Immature natural killer cell (primary cell): ENCODE data around the gene NXN. TPM values are rescaled to one million over a fixed set of nuclear protein-coding genes. Genes with fewer than 3 reads are reported as not detected.

Experiments
- DNase-seq, 3 donors: peaks; one replicate each; pipeline ENCODE4 v3.0.0; 2022; ENCODE audit warnings: mixed read lengths in 1 of 3
- H3K27ac Mint-ChIP-seq, 6 donors: one replicate each; pipeline ENCODE4 v1.8.0; 2020; ENCODE audit warnings: mixed read lengths in 6 of 6, mild to moderate bottlenecking in 5 of 6, inconsistent platforms in 4 of 6, moderate library complexity in 3 of 6
- H3K27me3 Mint-ChIP-seq, 3 donors: one replicate each; pipeline ENCODE4 v1.8.0; 2020 to 2021; ENCODE audit warnings: low read depth in 3 of 3, mild to moderate bottlenecking in 3 of 3, mixed read lengths in 3 of 3, moderate library complexity in 3 of 3, inconsistent platforms in 1 of 3
- H3K36me3 Mint-ChIP-seq, 3 donors: one replicate each; pipeline ENCODE4 v1.8.0; 2020; ENCODE audit warnings: mixed read lengths in 3 of 3, inconsistent platforms in 2 of 3, mild to moderate bottlenecking in 2 of 3
- H3K4me1 Mint-ChIP-seq, 2 donors: one replicate each; pipeline ENCODE4 v1.8.0; 2020; ENCODE audit warnings: inconsistent platforms in 2 of 2, mild to moderate bottlenecking in 2 of 2, mixed read lengths in 2 of 2, moderate library complexity in 1 of 2
- H3K4me3 Mint-ChIP-seq, 5 donors: one replicate each; pipeline ENCODE4 v1.8.0; 2020; ENCODE audit warnings: mild to moderate bottlenecking in 5 of 5, mixed read lengths in 5 of 5, inconsistent platforms in 3 of 5, moderate library complexity in 3 of 5
- H3K9me3 Mint-ChIP-seq, 6 donors: one replicate each; pipeline ENCODE4 v1.8.0; 2020; ENCODE audit warnings: mild to moderate bottlenecking in 6 of 6, mixed read lengths in 6 of 6, inconsistent platforms in 4 of 6, moderate library complexity in 3 of 6
- polyA plus RNA-seq, 3 donors: library from polyadenylated mRNA; unstranded; fragments of 300-500 nt; fragmentation: Illumina TruSeq; gene quantifications; one replicate each; pipeline ENCODE4 v1.2.3, GENCODE V29; 2021

NXN gene
- under 1 TPM in 1 of 3 donors, not detected in 2; 0.19 TPM for polyA plus RNA-seq

- peaks cover 0 to 2% (median 0%) of the 10 kb centered on the region in 6 donors for H3K9me3 Mint-ChIP-seq
- peaks cover 19 to 25% (median 19%) of the 10 kb centered on the region in 3 donors for H3K27me3 Mint-ChIP-seq
- no peaks in the 10 kb centered on the region for H3K36me3 Mint-ChIP-seq
- H3K4me1 Mint-ChIP-seq: peaks cover 18 to 22% of the 10 kb centered on the region in 2 donors
- H3K4me3 Mint-ChIP-seq: peak within 1 kb of the TSS; percentile 73 to 83 (median 79)
- peak; percentile 83 to 87 (median 86) for DNase-seq
- H3K27ac Mint-ChIP-seq: no peak within 1 kb of the TSS
Measured at GRCh38 chr17:979539-980405, at the start of gene NXN. TSS of gene NXN (minus strand) at chr17:979776.

- no peak overlapping the region for H3K4me3 Mint-ChIP-seq
- H3K27me3 Mint-ChIP-seq: peaks cover 0 to 2% (median 1%) of the 10 kb centered on the region in 3 donors
- no peak overlapping the region for H3K27ac Mint-ChIP-seq
- H3K36me3 Mint-ChIP-seq: peaks cover 0 to 3% (median 0%) of the 10 kb centered on the region in 3 donors
- no peaks in the 10 kb centered on the region for H3K9me3 Mint-ChIP-seq
- DNase-seq: no peak
- H3K4me1 Mint-ChIP-seq: peaks cover 8% of the 10 kb centered on the region in 2 donors
Measured at GRCh38 chr17:1027044-1027443, 47.5 kb upstream of the NXN start.

- no peak for DNase-seq
- Mint-ChIP-seq H3K36me3 (peaks cover 0 to 3% (median 0%) of the 10 kb centered on the region in 3 donors), H3K27me3 (peaks cover 0 to 2% (median 1%) of the 10 kb centered on the region in 3 donors), H3K9me3 (no peaks in the 10 kb centered on the region), H3K27ac (no peak overlapping the region), H3K4me1 (peaks cover 8% of the 10 kb centered on the region in 2 donors), H3K4me3 (no peak overlapping the region)
Measured at GRCh38 chr17:1026599-1026975, 47.0 kb upstream of the NXN start.

GRCh38 chr17:1025733-1026598 is 46.4 kb upstream of the NXN start:
- H3K4me1 Mint-ChIP-seq: peaks cover 8% of the 10 kb centered on the region in 2 donors
- H3K36me3 Mint-ChIP-seq: peaks cover 0 to 3% (median 0%) of the 10 kb centered on the region in 3 donors
- H3K27me3 Mint-ChIP-seq: peaks cover 0 to 2% (median 1%) of the 10 kb centered on the region in 3 donors
- no peak overlapping the region for H3K4me3 Mint-ChIP-seq
- DNase-seq: no peak
- peak overlapping the region in 1 of 6 donors; percentile 22 for H3K27ac Mint-ChIP-seq
- H3K9me3 Mint-ChIP-seq: no peaks in the 10 kb centered on the region

GRCh38 chr17:1024076-1024475 is 44.5 kb upstream of the NXN start:
- no peak overlapping the region for H3K27ac Mint-ChIP-seq

GRCh38 chr17:1022278-1023024 is 42.9 kb upstream of the NXN start:
- H3K9me3 Mint-ChIP-seq: no peaks in the 10 kb centered on the region
- no peak for DNase-seq
- peaks cover 0 to 3% (median 0%) of the 10 kb centered on the region in 3 donors for H3K36me3 Mint-ChIP-seq
- H3K4me1 Mint-ChIP-seq: peaks cover 5 to 15% of the 10 kb centered on the region in 2 donors
- no peak overlapping the region for H3K27ac Mint-ChIP-seq
- H3K27me3 Mint-ChIP-seq: peaks cover 0 to 1% (median 0%) of the 10 kb centered on the region in 3 donors
- no peak overlapping the region for H3K4me3 Mint-ChIP-seq

More at GRCh38 chr17:1024076-1024475, 44.5 kb upstream of the NXN start:
- DNase-seq: no peak
- Mint-ChIP-seq H3K9me3 (no peaks in the 10 kb centered on the region), H3K4me1 (peaks cover 6 to 14% of the 10 kb centered on the region in 2 donors), H3K4me3 (no peak overlapping the region), H3K36me3 (peaks cover 0 to 3% (median 0%) of the 10 kb centered on the region in 3 donors), H3K27me3 (peaks cover 0 to 1% (median 0%) of the 10 kb centered on the region in 3 donors)

GRCh38 chr17:1021147-1021546 is 41.6 kb upstream of the NXN start:
- H3K4me3 Mint-ChIP-seq: no peak overlapping the region
- DNase-seq: no peak
- H3K4me1 Mint-ChIP-seq: peaks cover 5 to 15% of the 10 kb centered on the region in 2 donors
- no peaks in the 10 kb centered on the region for H3K9me3 Mint-ChIP-seq
- H3K27ac Mint-ChIP-seq: no peak overlapping the region
- peaks cover 0 to 1% (median 0%) of the 10 kb centered on the region in 3 donors for H3K27me3 Mint-ChIP-seq
- H3K36me3 Mint-ChIP-seq: peaks cover 0 to 3% (median 0%) of the 10 kb centered on the region in 3 donors

GRCh38 chr17:1019451-1019850 is 39.9 kb upstream of the NXN start:
- Mint-ChIP-seq H3K36me3 (peaks cover 0 to 4% (median 0%) of the 10 kb centered on the region in 3 donors), H3K4me3 (no peak overlapping the region), H3K27ac (peak overlapping the region in 2 of 6 donors; percentile 4 to 5), H3K27me3 (no peaks in the 10 kb centered on the region), H3K4me1 (peaks cover 3 to 12% of the 10 kb centered on the region in 2 donors), H3K9me3 (no peaks in the 10 kb centered on the region)
- DNase-seq: no peak

- peaks cover 3 to 12% of the 10 kb centered on the region in 2 donors for H3K4me1 Mint-ChIP-seq
- H3K27ac Mint-ChIP-seq: no peak overlapping the region
- DNase-seq: no peak
- H3K36me3 Mint-ChIP-seq: peaks cover 0 to 4% (median 0%) of the 10 kb centered on the region in 3 donors
- no peaks in the 10 kb centered on the region for H3K27me3 Mint-ChIP-seq
- no peak overlapping the region for H3K4me3 Mint-ChIP-seq
- no peaks in the 10 kb centered on the region for H3K9me3 Mint-ChIP-seq
Measured at GRCh38 chr17:1018547-1018946, 39.0 kb upstream of the NXN start.

GRCh38 chr17:1013729-1014090 is 34.1 kb upstream of the NXN start:
- Mint-ChIP-seq H3K27ac (peak overlapping the region in 1 of 6 donors; percentile 45), H3K36me3 (peaks cover 0 to 4% (median 0%) of the 10 kb centered on the region in 3 donors), H3K4me3 (no peak overlapping the region), H3K9me3 (no peaks in the 10 kb centered on the region), H3K4me1 (peaks cover 2 to 4% of the 10 kb centered on the region in 2 donors), H3K27me3 (peaks cover 0 to 1% (median 0%) of the 10 kb centered on the region in 3 donors)
- DNase-seq: no peak

- Mint-ChIP-seq H3K4me3 (no peak overlapping the region), H3K27ac (no peak overlapping the region)
Measured at GRCh38 chr17:1012823-1013728, 33.5 kb upstream of the NXN start.

More at GRCh38 chr17:1012823-1013728, 33.5 kb upstream of the NXN start:
- H3K9me3 Mint-ChIP-seq: no peaks in the 10 kb centered on the region
- peaks cover 2 to 4% of the 10 kb centered on the region in 2 donors for H3K4me1 Mint-ChIP-seq
- H3K27me3 Mint-ChIP-seq: peaks cover 0 to 3% (median 1%) of the 10 kb centered on the region in 3 donors
- H3K36me3 Mint-ChIP-seq: peaks cover 0 to 4% (median under 1%) of the 10 kb centered on the region in 3 donors
- no peak for DNase-seq
